HEK293T (cell line): ENCODE results near the gene GMPR.

Experiments used
- FOXM1 ChIP-seq: fragments of 450-650 bp; IDR thresholded peaks from 2 replicates; pipeline ENCODE4 v1.6.1; 2017; ENCODE audit warnings: mild to moderate bottlenecking, borderline replicate concordance
- TARDBP ChIP-seq: fragments of 450-650 bp; IDR thresholded peaks from 2 replicates; pipeline ENCODE4 v1.6.1; 2016

GRCh38 chr6:16335176-16335575 is 96.8 kb downstream of the GMPR start:
- TF ChIP-seq TARDBP (no peak), FOXM1 (no peak)
